HG02885 (cell line): ENCODE data around the gene SSB.
"Not testable (repeated sequence)": the region's sequence is repeated elsewhere in the genome, so short reads cannot be mapped to it uniquely, and the experiment has no call there.

Source experiments
- ATAC-seq: cut with Tn5 transposase; IDR thresholded peaks from one replicate; pipeline ENCODE4 v1.9.1; 2021; ENCODE audit warnings: mild to moderate bottlenecking; ENCODE audit not compliant: unreplicated experiment, poor library complexity

SSB gene

GRCh38 chr2:169781249-169782013, 17.2 kb upstream of the SSB start:
- no peak for ATAC-seq

GRCh38 chr2:169782513-169782912, 16.2 kb upstream of the SSB start:
- ATAC-seq, result no peak

- no peak for ATAC-seq
These were observed 8.1 kb upstream of the SSB start for GRCh38 chr2:169790581-169790980.

GRCh38 chr2:169795181-169795580, 3.5 kb upstream of the SSB start:
- no peak for ATAC-seq

- ATAC-seq, result no peak
These were observed 2.2 kb upstream of the SSB start for GRCh38 chr2:169796441-169796840.

- no peak for ATAC-seq
These were observed 1.1 kb upstream of the SSB start for GRCh38 chr2:169797601-169798000.

GRCh38 chr2:169798397-169798717, 314 bp upstream of the SSB start:
- ATAC-seq, result no peak

- ATAC-seq, result no peak
These were observed 4.8 kb downstream of the SSB start for GRCh38 chr2:169803480-169803879.

- no peak for ATAC-seq
These were observed 7.9 kb downstream of the SSB start for GRCh38 chr2:169806586-169806985.

GRCh38 chr2:169808221-169808620, 9.6 kb downstream of the SSB start:
- ATAC-seq, result no peak

GRCh38 chr2:169815849-169816248, 17.2 kb downstream of the SSB start:
- ATAC-seq, result no peak

- not testable (repeated sequence) for ATAC-seq
These were observed 18.3 kb downstream of the SSB start for GRCh38 chr2:169816961-169817360.

- not testable (repeated sequence) for ATAC-seq
These were observed 18.7 kb downstream of the SSB start for GRCh38 chr2:169817369-169817768.

GRCh38 chr2:169818241-169818640, 19.6 kb downstream of the SSB start:
- ATAC-seq, result no peak

- ATAC-seq, result no peak
These were observed 20.4 kb downstream of the SSB start for GRCh38 chr2:169819106-169819505.

- ATAC-seq, result not testable (repeated sequence)
These were observed 21.4 kb downstream of the SSB start for GRCh38 chr2:169820101-169820500.

GRCh38 chr2:169822036-169822435, 23.4 kb downstream of the SSB start:
- ATAC-seq, result no peak

GRCh38 chr2:169822785-169823392, 24.2 kb downstream of the SSB start:
- no peak for ATAC-seq

- no peak for ATAC-seq
These were observed 25.3 kb downstream of the SSB start for GRCh38 chr2:169823996-169824372.

GRCh38 chr2:169824373-169825333, 26.0 kb downstream of the SSB start, which contains the start of gene METTL5:
TSS of gene METTL5 (minus strand) at chr2:169824905. CDS start at chr2:169824597, 308 bp downstream.
- ATAC-seq, result peak; percentile 72
